Transverse colon (tissue), 4 donors: Measurements from ENCODE around the gene HECW1.

Experiments used
- POLR2A ChIP-seq: fragments of 450-650 bp; IDR thresholded peaks from one replicate; pipeline ENCODE4 v1.6.1; 2016; ENCODE audit warnings: antibody characterized with exemption, mild to moderate bottlenecking, moderate library complexity
- POLR2AphosphoS5 ChIP-seq, 3 donors: sonication (generic); formaldehyde crosslinking; IDR thresholded peaks; one replicate each; pipeline ENCODE4 v1.6.1; 2016; ENCODE audit warnings: antibody characterized with exemption in 3 of 3
- TF ChIP-seq, protein P1 (sequence below), 5 experiments: fragments of 200-600 bp in 3 of 5; fragments of 450-650 bp in 2 of 5; sonication (generic) in 3 of 5; IDR thresholded peaks; 1 replicate in 2 of 5; 2 replicates in 3 of 5; pipeline ENCODE4 v1.5.1; 2016 to 2017; ENCODE audit warnings: antibody characterized with exemption in 5 of 5, inconsistent platforms in 3 of 5, mild to moderate bottlenecking in 2 of 5, moderate library complexity in 1 of 5

DNA sequence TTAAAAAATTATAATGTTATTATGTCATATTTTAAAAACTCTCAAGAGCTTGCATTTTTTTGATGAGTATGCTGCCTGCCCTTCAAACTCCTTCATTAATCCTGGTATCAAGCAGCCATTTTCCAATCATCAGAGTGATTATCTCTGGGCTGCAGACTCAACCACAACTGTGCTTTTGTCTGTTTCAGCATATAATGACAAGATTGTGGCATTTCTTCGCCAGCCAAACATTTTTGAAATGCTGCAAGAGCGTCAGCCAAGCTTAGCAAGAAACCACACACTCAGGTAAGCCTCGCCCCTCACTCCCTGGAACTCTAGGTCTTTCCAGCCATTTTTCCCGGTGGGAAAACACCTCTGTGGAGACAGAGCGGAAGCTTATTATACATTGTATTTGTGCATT lies 380.4 kb downstream of the HECW1 start:
- TF ChIP-seq POLR2A (no peak), POLR2AphosphoS5 (IDR thresholded peaks at IDR 0.05) (no peak)
- TF ChIP-seq, protein P1, sequence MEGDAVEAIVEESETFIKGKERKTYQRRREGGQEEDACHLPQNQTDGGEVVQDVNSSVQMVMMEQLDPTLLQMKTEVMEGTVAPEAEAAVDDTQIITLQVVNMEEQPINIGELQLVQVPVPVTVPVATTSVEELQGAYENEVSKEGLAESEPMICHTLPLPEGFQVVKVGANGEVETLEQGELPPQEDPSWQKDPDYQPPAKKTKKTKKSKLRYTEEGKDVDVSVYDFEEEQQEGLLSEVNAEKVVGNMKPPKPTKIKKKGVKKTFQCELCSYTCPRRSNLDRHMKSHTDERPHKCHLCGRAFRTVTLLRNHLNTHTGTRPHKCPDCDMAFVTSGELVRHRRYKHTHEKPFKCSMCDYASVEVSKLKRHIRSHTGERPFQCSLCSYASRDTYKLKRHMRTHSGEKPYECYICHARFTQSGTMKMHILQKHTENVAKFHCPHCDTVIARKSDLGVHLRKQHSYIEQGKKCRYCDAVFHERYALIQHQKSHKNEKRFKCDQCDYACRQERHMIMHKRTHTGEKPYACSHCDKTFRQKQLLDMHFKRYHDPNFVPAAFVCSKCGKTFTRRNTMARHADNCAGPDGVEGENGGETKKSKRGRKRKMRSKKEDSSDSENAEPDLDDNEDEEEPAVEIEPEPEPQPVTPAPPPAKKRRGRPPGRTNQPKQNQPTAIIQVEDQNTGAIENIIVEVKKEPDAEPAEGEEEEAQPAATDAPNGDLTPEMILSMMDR (IDR thresholded peaks at IDR 0.05): no peak
